SU-DHL-6 (cell line): ENCODE data around the gene TTC6.

ENCODE experiments used
- H2AFZ ChIP-seq: fragments of 200-600 bp; sonication (generic); 2 replicates; pipeline ENCODE4 v1.6.1; 2014; ENCODE audit warnings: low read depth, mild to moderate bottlenecking, moderate library complexity, mixed read lengths, antibody characterized with exemption, low read length; ENCODE audit not compliant: severe bottlenecking
- H3F3A ChIP-seq: fragments of 200-600 bp; shearing (Covaris generic); 2 replicates; pipeline ENCODE4 v1.6.0; 2016; ENCODE audit warnings: antibody characterized with exemption, mild to moderate bottlenecking; ENCODE audit not compliant: insufficient read depth
- H3K27ac ChIP-seq: fragments of 200-600 bp; sonication (generic); 2 replicates; pipeline ENCODE4 v1.5.1; 2016; ENCODE audit warnings: low read depth, mild to moderate bottlenecking, low read length, moderate library complexity, mixed read lengths
- H3K27me3 ChIP-seq: fragments of 200-600 bp; sonication (generic), shearing (Covaris generic); 2 replicates; pipeline ENCODE4 v1.6.0; 2014; ENCODE audit warnings: mild to moderate bottlenecking, low read length
- H3K36me3 ChIP-seq: fragments of 200-600 bp; sonication (generic); 2 replicates; pipeline ENCODE4 v1.6.1; 2014; ENCODE audit warnings: mild to moderate bottlenecking, low read length, mixed read lengths
- H3K4me2 ChIP-seq: fragments of 300-600, 200-600 bp; shearing (Covaris generic), sonication (generic); 2 replicates; pipeline ENCODE4 v1.6.0; 2014; ENCODE audit warnings: low read length, low read depth, mild to moderate bottlenecking; ENCODE audit not compliant: poor library complexity, severe bottlenecking
- H3K4me3 ChIP-seq: fragments of 200-600 bp; sonication (generic); 2 replicates; pipeline ENCODE4 v1.5.1; 2014; ENCODE audit warnings: antibody characterized with exemption, low read length, mild to moderate bottlenecking, mixed read lengths; ENCODE audit not compliant: insufficient read depth, poor library complexity, severe bottlenecking
- H3K79me2 ChIP-seq: fragments of 200-600 bp; sonication (generic); 2 replicates; pipeline ENCODE4 v1.6.1; 2014; ENCODE audit warnings: mild to moderate bottlenecking, low read length, moderate library complexity; ENCODE audit not compliant: insufficient read depth
- H3K9ac ChIP-seq: fragments of 200-600 bp; sonication (generic); 2 replicates; pipeline ENCODE4 v1.7.0; 2014; ENCODE audit warnings: mild to moderate bottlenecking, low read length
- H3K9me2 ChIP-seq: fragments of 200-600 bp; sonication (generic); replicated peaks from 2 replicates; pipeline ENCODE4 v1.6.1; 2014; ENCODE audit warnings: low read length; ENCODE audit not compliant: insufficient read depth
- H3K9me3 ChIP-seq: fragments of 200-600 bp; sonication (generic); 2 replicates; pipeline ENCODE4 v1.6.1; 2014; ENCODE audit warnings: low read length, mixed read lengths; ENCODE audit not compliant: insufficient read depth
- H4K20me1 ChIP-seq: fragments of 200-600 bp; sonication (generic); 2 replicates; pipeline ENCODE4 v1.6.1; 2014; ENCODE audit warnings: low read depth, mild to moderate bottlenecking, antibody characterized with exemption, low read length, moderate library complexity, mixed read lengths
- CTCF ChIP-seq: fragments of 200-600 bp; sonication (generic); IDR thresholded peaks from one replicate; pipeline ENCODE4 v1.5.1; 2017; ENCODE audit warnings: antibody characterized with exemption, mild to moderate bottlenecking, low read length, moderate library complexity; ENCODE audit not compliant: insufficient read depth, poor library complexity, severe bottlenecking
- EZH2phosphoT487 ChIP-seq: fragments of 200-600 bp; sonication (generic), shearing (Covaris generic); conservative IDR thresholded peaks from 2 replicates; pipeline ENCODE4 v1.6.1; 2018; ENCODE audit warnings: mild to moderate bottlenecking, antibody characterized with exemption, low read length, moderate library complexity, mixed read lengths

The TTC6 gene

DNA sequence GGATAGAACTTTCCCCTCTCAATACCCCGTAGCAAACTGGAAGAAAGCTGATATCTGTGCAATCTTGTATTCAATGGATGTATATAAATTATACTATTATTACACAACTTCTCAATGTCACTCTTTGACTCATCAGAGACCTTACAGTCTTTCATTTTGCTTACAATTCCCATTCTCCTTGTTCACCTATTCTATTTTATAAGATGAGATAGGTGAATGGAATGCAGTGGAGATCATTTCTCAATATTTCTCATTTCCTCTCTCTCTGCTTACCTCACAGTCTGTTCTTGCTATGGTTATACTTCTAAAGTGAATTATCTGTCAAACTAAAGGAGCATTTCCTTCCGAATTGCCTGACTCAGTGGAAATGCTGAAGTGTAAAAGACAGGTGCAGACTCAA lies 15.3 kb upstream of the TTC6 start:
- no peaks in the 10 kb centered on the region for H3K9me3 ChIP-seq
- no peaks in the 10 kb centered on the region for H3K9me2 ChIP-seq
- no peak overlapping the region for H3K4me2 ChIP-seq
- TF ChIP-seq CTCF = no peak
- no peak for TF ChIP-seq EZH2phosphoT487
- no peaks in the 10 kb centered on the region for H3K27me3 ChIP-seq
- H3K36me3 ChIP-seq = no peaks in the 10 kb centered on the region
- no peak overlapping the region for H3K27ac ChIP-seq
- no peaks in the 10 kb centered on the region for H3K79me2 ChIP-seq
- no peaks in the 10 kb centered on the region for H3F3A ChIP-seq
- no peak overlapping the region for H2AFZ ChIP-seq
- H4K20me1 ChIP-seq = no peaks in the 10 kb centered on the region
- no peak overlapping the region for H3K4me3 ChIP-seq
- no peak overlapping the region for H3K9ac ChIP-seq

DNA sequence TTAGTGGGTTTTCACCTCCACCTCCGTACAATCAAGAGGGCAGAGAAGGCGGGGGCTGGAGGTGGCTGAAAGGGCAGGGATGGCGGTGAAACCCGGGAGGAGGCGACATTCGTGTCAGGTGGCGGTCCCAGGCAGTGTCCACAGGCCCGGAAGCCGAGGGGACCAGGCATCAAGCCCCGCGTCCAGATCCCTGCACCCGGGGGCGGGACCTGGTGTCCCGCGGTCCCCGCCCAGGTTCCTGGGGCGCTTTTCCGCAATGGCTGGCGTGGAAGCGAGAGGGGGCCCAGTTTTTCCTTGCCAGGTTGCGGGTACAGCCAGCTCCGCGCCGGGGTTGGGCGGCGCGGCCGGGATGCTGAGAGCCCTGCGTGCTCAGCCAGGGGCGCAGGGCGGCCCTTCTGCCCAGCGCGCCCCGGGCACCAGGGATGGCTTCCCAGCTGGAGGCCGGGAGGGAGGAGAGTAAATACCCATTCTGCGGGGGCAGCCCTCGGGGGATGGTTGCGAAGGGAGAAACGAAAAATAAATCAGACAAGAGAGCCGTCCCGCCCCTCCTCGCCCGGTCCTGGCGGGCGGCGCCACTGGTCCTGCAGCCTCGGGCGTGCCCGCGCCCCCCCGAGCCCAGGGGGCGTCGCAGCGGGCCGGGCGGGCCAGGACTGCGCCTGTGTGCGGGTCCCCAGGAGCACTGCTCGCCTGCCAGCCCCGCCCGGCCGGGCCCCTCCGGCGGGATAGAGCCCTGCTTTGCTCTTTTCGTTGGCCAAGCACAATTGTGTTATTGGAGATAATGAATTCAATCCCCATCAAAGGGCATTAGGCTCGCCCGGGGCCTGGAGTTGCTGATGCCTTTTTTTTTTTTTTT lies 11.8 kb upstream of the TTC6 start:
- H3K4me3 ChIP-seq = no peak overlapping the region
- H3K9me2 ChIP-seq = no peaks in the 10 kb centered on the region
- no peak overlapping the region for H3K27ac ChIP-seq
- no peak for TF ChIP-seq EZH2phosphoT487
- H3K36me3 ChIP-seq = no peaks in the 10 kb centered on the region
- no peaks in the 10 kb centered on the region for H3F3A ChIP-seq
- H3K4me2 ChIP-seq = no peak overlapping the region
- no peaks in the 10 kb centered on the region for H3K27me3 ChIP-seq
- no peaks in the 10 kb centered on the region for H4K20me1 ChIP-seq
- H2AFZ ChIP-seq = no peak overlapping the region
- no peaks in the 10 kb centered on the region for H3K9me3 ChIP-seq
- no peak overlapping the region for H3K9ac ChIP-seq
- no peaks in the 10 kb centered on the region for H3K79me2 ChIP-seq

GRCh38 chr14:37584211-37585100 lies 11.0 kb upstream of the TTC6 start:
- no peak overlapping the region for H3K4me3 ChIP-seq
- no peaks in the 10 kb centered on the region for H3K36me3 ChIP-seq
- H3K9me3 ChIP-seq = no peaks in the 10 kb centered on the region
- no peak overlapping the region for H2AFZ ChIP-seq
- no peak overlapping the region for H3K9ac ChIP-seq
- no peaks in the 10 kb centered on the region for H3K79me2 ChIP-seq
- no peaks in the 10 kb centered on the region for H4K20me1 ChIP-seq
- H3K27ac ChIP-seq = no peak overlapping the region
- no peak for TF ChIP-seq CTCF
- TF ChIP-seq EZH2phosphoT487 = no peak
- H3K27me3 ChIP-seq = no peaks in the 10 kb centered on the region
- no peaks in the 10 kb centered on the region for H3K9me2 ChIP-seq
- no peak overlapping the region for H3K4me2 ChIP-seq
- no peaks in the 10 kb centered on the region for H3F3A ChIP-seq
